SW480 (cell line): ENCODE results near the gene CTDSP1.

Source experiments
- DNase-seq: peaks from one replicate; pipeline ENCODE4 v3.0.0-alpha.2; 2016; ENCODE audit warnings: low spot score

CTDSP1 gene

GRCh38 chr2:218425531-218425930 is 25.9 kb downstream of the CTDSP1 start:
- no peak for DNase-seq

GRCh38 chr2:218427741-218428140 is 28.1 kb downstream of the CTDSP1 start:
- DNase-seq: no peak

- DNase-seq: no peak
These were observed 29.3 kb downstream of the CTDSP1 start for GRCh38 chr2:218428846-218429558.

GRCh38 chr2:218429911-218430692 is 30.4 kb downstream of the CTDSP1 start:
- no peak for DNase-seq

- no peak for DNase-seq
These were observed 31.1 kb downstream of the CTDSP1 start for GRCh38 chr2:218430721-218431120.

- no peak for DNase-seq
These were observed 32.2 kb downstream of the CTDSP1 start for GRCh38 chr2:218431878-218432277.

GRCh38 chr2:218432676-218433365 is 33.2 kb downstream of the CTDSP1 start:
- DNase-seq: no peak

- DNase-seq: no peak
These were observed 34.8 kb downstream of the CTDSP1 start for GRCh38 chr2:218434456-218434855.

GRCh38 chr2:218435003-218435982 is 35.6 kb downstream of the CTDSP1 start:
- DNase-seq: no peak

GRCh38 chr2:218436992-218437391 is 37.3 kb downstream of the CTDSP1 start:
- DNase-seq: no peak

- no peak for DNase-seq
These were observed 38.3 kb downstream of the CTDSP1 start for GRCh38 chr2:218437969-218438368.

- no peak for DNase-seq
These were observed 38.9 kb downstream of the CTDSP1 start for GRCh38 chr2:218438596-218438995.

- DNase-seq: no peak
These were observed 45.2 kb downstream of the CTDSP1 start for GRCh38 chr2:218444692-218445357.

- no peak for DNase-seq
These were observed 45.9 kb downstream of the CTDSP1 start for GRCh38 chr2:218445602-218446001.

- DNase-seq: no peak
These were observed 46.9 kb downstream of the CTDSP1 start for GRCh38 chr2:218446547-218446946.

- no peak for DNase-seq
These were observed 47.4 kb downstream of the CTDSP1 start for GRCh38 chr2:218447072-218447471.

- DNase-seq: peak; percentile 72
These were observed 49.3 kb downstream of the CTDSP1 start for GRCh38 chr2:218448934-218449333.

GRCh38 chr2:218452079-218452478 is 52.4 kb downstream of the CTDSP1 start:
- no peak for DNase-seq
